Ishikawa (cell line): ENCODE results near the gene ZNF81.

Experiments
- CEBPB ChIP-seq: IDR thresholded peaks from 2 replicates; pipeline ENCODE4 v1.6.1; 2012
- REST ChIP-seq: IDR thresholded peaks from 2 replicates; pipeline ENCODE4 v1.6.1; 2012; ENCODE audit warnings: low read depth, mild to moderate bottlenecking
- TAF1 ChIP-seq: IDR thresholded peaks from 2 replicates; pipeline ENCODE4 v1.6.1; 2012; ENCODE audit warnings: low read depth, mild to moderate bottlenecking
- TEAD4 ChIP-seq: IDR thresholded peaks from 2 replicates; pipeline ENCODE4 v1.6.1; 2012
- USF1 ChIP-seq: IDR thresholded peaks from 2 replicates; pipeline ENCODE4 v1.6.1; 2012
- ZBTB7A ChIP-seq: IDR thresholded peaks from 2 replicates; pipeline ENCODE4 v1.6.1; 2012; ENCODE audit warnings: low read depth

GRCh38 chrX:47880927-47881326, 44.2 kb downstream of the ZNF81 start:
- TF ChIP-seq TAF1 (no peak), USF1 (no peak), TEAD4 (no peak), ZBTB7A (no peak), CEBPB (no peak), REST (no peak)
